H1 (cell line): Measurements from ENCODE around the gene PRKAA1. TPM values are rescaled to one million over a fixed set of nuclear protein-coding genes. Genes with fewer than 3 reads are reported as not detected.

Experiments
- ASH2L ChIP-seq: fragments of 200-600, 300-600 bp; sonication (generic); IDR thresholded peaks from one replicate; pipeline ENCODE4 v1.7.1; 2017; ENCODE audit warnings: low read length
- BRCA1 ChIP-seq: IDR thresholded peaks from 2 replicates; pipeline ENCODE4 v1.6.1; 2012; ENCODE audit warnings: low read depth, low read length, improper control_type of control experiment
- CBX8 ChIP-seq: fragments of 300-800, 300-1000 bp; sonication (generic); IDR thresholded peaks from 2 replicates; pipeline ENCODE4 v1.7.1; 2016; ENCODE audit warnings: low read depth, low read length, borderline replicate concordance
- GTF2F1 ChIP-seq: IDR thresholded peaks from 2 replicates; pipeline ENCODE4 v1.6.1; 2012; ENCODE audit warnings: low read depth, low read length, improper control_type of control experiment, borderline replicate concordance
- JUND ChIP-seq: IDR thresholded peaks from 2 replicates; pipeline ENCODE4 v1.6.1; 2011; ENCODE audit warnings: mild to moderate bottlenecking, improper control_type of control experiment, low read length
- RBBP5 ChIP-seq: IDR thresholded peaks from 2 replicates; pipeline ENCODE4 v1.7.1; 2012; ENCODE audit warnings: low read depth, mild to moderate bottlenecking, inconsistent platforms, low read length, moderate library complexity, borderline replicate concordance
- SIX5 ChIP-seq: IDR thresholded peaks from 2 replicates; pipeline ENCODE4 v1.6.1; 2011; ENCODE audit warnings: mild to moderate bottlenecking, low read depth, low read length
- SRF ChIP-seq: IDR thresholded peaks from 2 replicates; pipeline ENCODE4 v1.6.1; 2011; ENCODE audit warnings: mild to moderate bottlenecking, low read depth, low read length, moderate library complexity
- TBP ChIP-seq: IDR thresholded peaks from 2 replicates; pipeline ENCODE4 v1.6.1; 2011; ENCODE audit warnings: low read depth, low read length, improper control_type of control experiment
- TEAD4 ChIP-seq: IDR thresholded peaks from 2 replicates; pipeline ENCODE4 v1.6.1; 2012; ENCODE audit warnings: low read depth, low read length, inconsistent platforms, mixed read lengths
- ZNF274 ChIP-seq: IDR thresholded peaks from 2 replicates; pipeline ENCODE4 v1.7.0; 2012; ENCODE audit warnings: low read length, borderline replicate concordance; ENCODE audit errors: extremely low read depth
- polyA plus RNA-seq, 7 experiments: library from polyadenylated mRNA; depleted of rRNA in 3 of 7; stranded (reverse) in 5 of 7; unstranded in 2 of 7; fragments of >200 nt in 5 of 7; fragments of 200-250 nt in 2 of 7; gene quantifications; 1 replicate in 5 of 7; 2 replicates in 1 of 7; 4 replicates in 1 of 7; pipeline versions ENCODE4 v1.2.1 to v1.2.3, GENCODE V29; 2011 to 2013; ENCODE audit warnings: missing spikeins in 2 of 7, mixed read lengths in 2 of 7
- total RNA-seq: library from RNA; stranded (reverse); fragmentation: NEBNext Ultra II Directional; extraction: Animal tissue kit (Norgen Biotek cat#: 25700); gene quantifications from 2 replicates; pipeline ENCODE4 v1.2.1, GENCODE V29; 2021
- TF ChIP-seq, protein P1 (sequence below): IDR thresholded peaks from 2 replicates; pipeline ENCODE4 v1.6.1; 2011; ENCODE audit warnings: low read depth, mild to moderate bottlenecking, low read length; ENCODE audit not compliant: insufficient read depth
- TF ChIP-seq, protein P2 (sequence below), 3 experiments: IDR thresholded peaks; 1 replicate in 2 of 3; 2 replicates in 1 of 3; pipeline versions ENCODE4 v1.5.1 to v1.6.1; 2011; ENCODE audit warnings: low read length in 3 of 3, mild to moderate bottlenecking in 3 of 3, inconsistent platforms in 2 of 3, low read depth in 1 of 3, moderate library complexity in 1 of 3; ENCODE audit not compliant: insufficient read depth in 1 of 3; ENCODE audit errors: control extremely low read depth in 1 of 3
- TF ChIP-seq, protein P3 (sequence below): IDR thresholded peaks from 2 replicates; pipeline ENCODE4 v1.6.1; 2012; ENCODE audit warnings: inconsistent platforms
- TF ChIP-seq, protein P4 (sequence below): IDR thresholded peaks from 2 replicates; pipeline ENCODE4 v1.6.1; 2012; ENCODE audit warnings: low read length, inconsistent platforms

The PRKAA1 gene
- total and polyA plus RNA-seq, 2 of the 8 experiments (the other 6 are each of a cell fraction or from before 2014, with no cell fraction given), result 10.4 to 33.1 TPM

DNA sequence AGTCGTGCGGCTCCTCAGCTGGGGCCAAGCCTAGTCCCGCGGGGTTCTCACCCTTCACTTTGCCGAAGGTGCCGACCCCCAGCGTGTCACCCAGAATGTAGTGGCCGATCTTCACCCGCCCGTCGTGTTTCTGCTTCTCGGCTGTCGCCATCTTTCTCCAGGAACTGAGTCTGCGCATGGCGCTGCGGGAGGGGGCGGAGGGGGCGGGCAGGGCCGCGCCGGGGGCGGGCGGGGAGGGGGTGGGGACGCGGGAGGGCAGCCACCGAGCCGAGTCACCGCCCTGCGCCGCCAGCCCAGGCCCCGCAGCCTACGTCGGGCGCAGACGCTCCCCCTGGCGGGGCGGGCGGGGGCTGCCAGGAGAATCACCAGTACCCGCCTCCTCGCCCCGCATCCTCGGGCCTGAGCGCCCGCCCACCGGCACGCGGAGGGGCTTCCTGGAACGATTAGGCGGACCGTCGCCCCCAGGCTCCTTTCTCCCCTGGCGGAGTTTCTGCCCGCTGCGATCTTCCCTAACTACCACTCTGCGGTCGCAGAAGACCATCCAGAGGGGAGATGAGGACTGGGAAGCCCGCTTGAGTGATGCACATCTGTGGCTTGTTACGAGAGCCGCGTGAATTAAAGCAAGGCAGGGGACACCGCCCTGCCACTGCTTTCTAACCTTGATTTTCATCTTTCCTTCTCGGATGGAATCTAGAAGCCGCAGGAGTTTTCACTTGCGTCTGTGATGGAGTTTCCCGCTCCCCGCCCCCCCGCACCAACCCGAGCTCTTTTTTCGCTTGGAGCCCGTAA lies at the start of gene PRKAA1 (continued):
- TF ChIP-seq SRF (peak; percentile 43; the same call in 1 of the 2 replicates), SIX5 (no peak), TEAD4 (no peak), RBBP5 (peak; percentile 61), CBX8 (no peak), BRCA1 (no peak), JUND (no peak), ASH2L (peak; percentile 79), ZNF274 (no peak), GTF2F1 (no peak), TBP (peak; percentile 75)
- TF ChIP-seq, protein P1, sequence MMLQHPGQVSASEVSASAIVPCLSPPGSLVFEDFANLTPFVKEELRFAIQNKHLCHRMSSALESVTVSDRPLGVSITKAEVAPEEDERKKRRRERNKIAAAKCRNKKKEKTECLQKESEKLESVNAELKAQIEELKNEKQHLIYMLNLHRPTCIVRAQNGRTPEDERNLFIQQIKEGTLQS, result no peak
- TF ChIP-seq, protein P2, sequence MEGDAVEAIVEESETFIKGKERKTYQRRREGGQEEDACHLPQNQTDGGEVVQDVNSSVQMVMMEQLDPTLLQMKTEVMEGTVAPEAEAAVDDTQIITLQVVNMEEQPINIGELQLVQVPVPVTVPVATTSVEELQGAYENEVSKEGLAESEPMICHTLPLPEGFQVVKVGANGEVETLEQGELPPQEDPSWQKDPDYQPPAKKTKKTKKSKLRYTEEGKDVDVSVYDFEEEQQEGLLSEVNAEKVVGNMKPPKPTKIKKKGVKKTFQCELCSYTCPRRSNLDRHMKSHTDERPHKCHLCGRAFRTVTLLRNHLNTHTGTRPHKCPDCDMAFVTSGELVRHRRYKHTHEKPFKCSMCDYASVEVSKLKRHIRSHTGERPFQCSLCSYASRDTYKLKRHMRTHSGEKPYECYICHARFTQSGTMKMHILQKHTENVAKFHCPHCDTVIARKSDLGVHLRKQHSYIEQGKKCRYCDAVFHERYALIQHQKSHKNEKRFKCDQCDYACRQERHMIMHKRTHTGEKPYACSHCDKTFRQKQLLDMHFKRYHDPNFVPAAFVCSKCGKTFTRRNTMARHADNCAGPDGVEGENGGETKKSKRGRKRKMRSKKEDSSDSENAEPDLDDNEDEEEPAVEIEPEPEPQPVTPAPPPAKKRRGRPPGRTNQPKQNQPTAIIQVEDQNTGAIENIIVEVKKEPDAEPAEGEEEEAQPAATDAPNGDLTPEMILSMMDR (IDR thresholded peaks at IDR 0.05; ENCODE audit: control extremely low read depth in 1 of 3, insufficient read depth in 1 of 3, low read depth in 1 of 3, low read length in 3 of 3), result peak; percentile 62 to 67 (median 63)
- TF ChIP-seq, protein P3, sequence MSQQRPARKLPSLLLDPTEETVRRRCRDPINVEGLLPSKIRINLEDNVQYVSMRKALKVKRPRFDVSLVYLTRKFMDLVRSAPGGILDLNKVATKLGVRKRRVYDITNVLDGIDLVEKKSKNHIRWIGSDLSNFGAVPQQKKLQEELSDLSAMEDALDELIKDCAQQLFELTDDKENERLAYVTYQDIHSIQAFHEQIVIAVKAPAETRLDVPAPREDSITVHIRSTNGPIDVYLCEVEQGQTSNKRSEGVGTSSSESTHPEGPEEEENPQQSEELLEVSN, result peak; percentile 87
- TF ChIP-seq, protein P4, sequence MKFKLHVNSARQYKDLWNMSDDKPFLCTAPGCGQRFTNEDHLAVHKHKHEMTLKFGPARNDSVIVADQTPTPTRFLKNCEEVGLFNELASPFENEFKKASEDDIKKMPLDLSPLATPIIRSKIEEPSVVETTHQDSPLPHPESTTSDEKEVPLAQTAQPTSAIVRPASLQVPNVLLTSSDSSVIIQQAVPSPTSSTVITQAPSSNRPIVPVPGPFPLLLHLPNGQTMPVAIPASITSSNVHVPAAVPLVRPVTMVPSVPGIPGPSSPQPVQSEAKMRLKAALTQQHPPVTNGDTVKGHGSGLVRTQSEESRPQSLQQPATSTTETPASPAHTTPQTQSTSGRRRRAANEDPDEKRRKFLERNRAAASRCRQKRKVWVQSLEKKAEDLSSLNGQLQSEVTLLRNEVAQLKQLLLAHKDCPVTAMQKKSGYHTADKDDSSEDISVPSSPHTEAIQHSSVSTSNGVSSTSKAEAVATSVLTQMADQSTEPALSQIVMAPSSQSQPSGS, result no peak
